ENCODE data around the gene ADAMTS19.
"Not testable (repeated sequence)": the region's sequence is repeated elsewhere in the genome, so short reads cannot be mapped to it uniquely, and the experiment has no call there.

ADAMTS19 gene

DNA sequence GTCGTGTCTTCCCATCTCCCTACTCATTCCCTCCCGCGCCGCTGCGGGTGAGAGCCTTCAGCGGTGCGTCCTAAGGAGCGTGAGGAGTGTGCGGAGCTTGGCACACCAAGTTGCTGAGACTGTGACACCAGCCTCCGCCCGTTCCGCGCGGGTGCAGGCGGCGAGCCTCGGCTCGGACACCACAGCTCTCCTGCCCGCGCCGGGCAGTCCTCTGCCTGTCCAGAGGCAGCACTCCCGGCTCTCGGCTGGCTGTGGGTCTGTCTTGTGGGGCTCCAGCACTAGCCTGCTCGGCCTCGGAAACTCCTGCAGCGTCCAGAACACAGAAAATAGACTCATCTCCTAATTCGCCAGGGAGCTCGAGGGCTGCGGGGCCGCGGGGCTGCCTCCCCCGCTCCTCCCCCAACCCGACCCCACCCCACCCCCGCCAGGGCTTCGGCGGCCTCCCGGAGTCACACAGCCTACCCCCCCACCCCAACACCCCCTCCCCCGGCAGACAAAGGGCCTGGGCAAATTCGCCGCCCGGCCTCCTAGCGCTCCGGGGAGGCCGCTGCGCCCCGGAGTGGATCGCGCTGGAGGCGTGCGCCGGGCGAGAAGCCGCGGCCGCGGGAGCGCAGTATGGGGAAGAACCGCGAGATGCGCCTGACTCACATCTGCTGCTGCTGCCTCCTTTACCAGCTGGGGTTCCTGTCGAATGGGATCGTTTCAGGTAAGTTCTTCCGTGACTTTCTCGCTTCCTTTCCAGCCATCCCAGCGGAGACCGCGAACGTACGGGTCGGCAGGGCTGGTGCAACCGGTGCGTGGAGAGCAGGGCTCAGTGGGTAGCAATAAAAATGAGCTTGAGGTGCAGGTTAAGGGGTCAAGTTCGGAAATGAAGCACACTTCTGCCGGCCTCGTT is at the start of gene ADAMTS19:
Gene ADAMTS19, plus strand, starts transcription at position 522 of the 895 bp plus-strand sequence. Its CDS starts 94 bp downstream, at position 616.
- DNase-seq, result no peak

DNA sequence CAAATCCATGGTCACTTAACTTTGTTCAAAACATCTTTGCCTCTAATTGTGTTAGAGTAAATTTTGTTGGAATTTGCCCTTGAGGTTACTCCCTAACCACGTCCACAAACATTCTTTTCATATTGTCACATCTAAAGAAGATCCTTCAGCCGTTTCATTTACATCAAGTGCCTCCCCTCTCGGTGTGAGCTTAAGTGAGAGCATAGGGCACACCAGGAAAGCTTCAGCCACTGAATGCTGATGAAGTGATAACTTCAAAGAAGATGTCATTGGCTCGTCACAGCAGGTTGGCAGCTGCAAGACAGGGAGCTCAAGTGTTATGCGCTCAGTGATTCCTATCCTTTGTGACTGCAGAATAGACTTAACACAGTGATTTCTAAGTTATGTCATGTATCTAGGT is 49.6 kb upstream of the ADAMTS19 start:
- DNase-seq, result no peak

GRCh38 chr5:129412721-129413120 is 47.4 kb upstream of the ADAMTS19 start:
- no peak for DNase-seq

DNA sequence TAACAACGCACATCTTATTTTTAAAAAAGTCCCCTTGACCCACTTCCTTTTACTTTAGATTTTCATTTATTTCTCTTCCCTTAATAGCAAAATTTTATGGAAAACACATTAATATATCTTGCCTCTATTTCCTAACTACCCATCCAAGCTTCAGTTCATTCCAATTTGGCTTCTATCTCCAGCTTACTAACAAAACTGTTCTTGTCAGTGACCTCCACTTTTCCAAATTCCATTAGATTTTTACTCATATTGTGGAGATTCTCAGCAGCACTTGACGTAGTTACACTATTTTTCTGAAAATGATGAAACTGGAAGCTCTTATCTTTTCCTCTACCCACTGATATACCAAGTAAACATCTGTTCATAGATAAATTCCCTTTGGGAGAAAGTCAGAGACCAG is 46.5 kb upstream of the ADAMTS19 start:
- no peak for DNase-seq

GRCh38 chr5:129419292-129419691 is 40.8 kb upstream of the ADAMTS19 start:
- DNase-seq, result no peak

DNA sequence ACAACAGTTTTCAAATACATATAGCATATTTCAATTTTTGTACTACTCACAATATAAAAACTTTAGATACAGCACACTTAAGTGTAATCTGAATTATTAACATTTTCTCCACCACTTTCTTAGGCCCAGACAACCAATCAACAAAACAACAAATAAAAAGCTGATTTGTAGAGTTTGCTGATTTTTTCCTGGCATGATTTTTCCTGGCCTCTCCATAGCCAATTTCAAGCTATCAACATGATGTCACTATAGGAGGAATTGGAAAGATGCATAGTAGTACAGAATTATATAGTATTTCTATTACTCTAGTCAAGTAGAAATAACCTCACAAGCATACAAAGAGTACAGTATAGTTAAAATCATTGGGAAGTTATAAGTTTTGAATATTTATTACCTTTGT is 35.1 kb upstream of the ADAMTS19 start:
- DNase-seq, result no peak

DNA sequence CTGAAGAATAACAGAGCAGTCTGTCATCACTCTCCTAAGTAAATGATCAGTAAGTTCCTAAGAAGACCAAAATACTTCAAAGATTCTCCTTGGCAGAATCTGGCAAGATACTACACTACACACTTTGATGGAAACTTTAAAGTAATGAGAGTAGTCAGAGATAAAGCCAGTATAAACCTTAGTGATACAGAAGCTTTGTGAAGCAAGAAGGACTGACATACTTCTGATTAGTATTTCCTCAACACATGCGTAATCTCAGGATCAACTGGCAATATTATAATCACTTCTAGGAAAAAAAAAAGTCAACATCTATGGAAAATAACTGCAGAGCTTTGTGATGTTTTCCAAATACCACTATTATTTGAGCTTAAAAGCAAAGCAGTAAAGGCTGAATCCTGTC is 34.0 kb upstream of the ADAMTS19 start:
- DNase-seq, result no peak

DNA sequence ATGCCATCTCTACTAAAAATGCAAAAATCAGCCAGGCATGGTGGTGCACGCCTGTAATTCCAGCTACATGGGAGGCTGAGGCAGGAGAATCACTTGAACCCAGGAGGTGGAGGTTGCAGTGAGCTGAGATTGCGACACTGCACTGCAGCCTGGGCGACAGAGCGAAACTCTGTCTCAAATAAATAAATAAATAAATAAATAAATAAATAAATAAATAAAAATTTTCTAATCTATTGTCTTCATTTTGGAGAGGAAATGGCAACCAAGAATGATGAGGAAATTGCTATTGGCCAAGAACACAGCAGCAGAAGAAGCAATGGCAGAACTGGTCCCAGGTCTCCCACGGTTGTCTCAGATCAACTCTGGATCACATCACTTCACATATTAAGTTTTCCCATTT is 31.5 kb upstream of the ADAMTS19 start:
- not testable (repeated sequence) for DNase-seq

GRCh38 chr5:129431406-129431805 is 28.7 kb upstream of the ADAMTS19 start:
- no peak for DNase-seq

GRCh38 chr5:129438322-129438721 is 21.8 kb upstream of the ADAMTS19 start:
- DNase-seq, result no peak

DNA sequence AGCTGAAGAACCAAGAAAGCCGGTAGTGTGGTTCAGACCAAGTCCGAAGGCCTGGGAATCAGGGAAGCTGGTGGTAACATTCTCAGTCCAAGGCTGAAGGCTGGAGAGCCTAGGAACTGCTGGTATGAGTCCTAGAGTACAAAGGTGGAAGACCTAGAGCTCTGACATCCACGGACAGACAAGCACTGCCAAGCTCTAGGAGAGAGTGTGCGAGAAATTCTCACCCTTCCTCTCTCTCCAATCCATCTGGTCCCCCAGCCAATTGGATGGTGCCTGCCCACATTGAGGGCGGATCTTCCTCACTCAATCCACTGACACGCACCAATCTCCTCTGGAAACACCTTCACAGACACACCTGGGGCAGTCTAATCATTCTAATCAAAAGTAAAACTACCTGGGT is 19.7 kb upstream of the ADAMTS19 start:
- DNase-seq, result no peak

DNA sequence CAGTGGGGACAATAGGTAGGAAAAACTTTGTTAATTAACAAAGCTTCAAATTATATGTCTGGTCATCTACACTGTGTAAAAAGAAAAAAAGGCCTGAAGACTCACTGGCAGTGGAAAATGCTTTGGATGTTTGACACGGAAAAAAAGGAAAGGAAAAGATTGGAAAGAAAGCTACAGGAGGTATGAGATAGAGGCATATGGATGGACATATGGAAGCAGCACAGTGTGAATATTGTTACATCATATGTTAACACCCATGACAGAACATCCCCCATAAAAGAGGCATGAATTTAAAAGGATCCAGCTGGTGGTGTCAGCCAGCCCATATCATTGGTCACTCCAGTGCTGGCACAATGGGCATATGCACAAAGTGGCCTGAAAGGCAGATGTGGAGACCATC is 19.0 kb upstream of the ADAMTS19 start:
- no peak for DNase-seq

GRCh38 chr5:129445379-129445778 is 14.7 kb upstream of the ADAMTS19 start:
- DNase-seq, result no peak

DNA sequence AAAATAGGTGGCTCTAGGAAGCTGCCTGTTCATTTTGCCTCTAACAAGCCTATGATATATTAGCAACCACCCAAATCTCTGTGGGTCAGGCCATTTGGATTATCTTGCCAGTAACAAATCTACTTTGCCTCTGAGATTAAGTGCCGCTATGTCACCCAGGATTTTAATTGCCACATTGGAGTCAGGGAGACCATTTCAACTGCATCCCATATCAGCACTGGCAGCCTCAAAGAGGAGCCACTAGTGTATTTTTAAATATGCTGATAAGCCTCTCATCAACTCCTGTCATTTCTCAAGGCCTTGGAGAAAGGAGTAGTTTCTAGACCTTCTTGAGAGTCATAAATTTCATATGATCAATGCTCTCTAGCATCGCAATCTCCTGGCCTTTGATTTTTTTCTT is 12.1 kb upstream of the ADAMTS19 start:
- DNase-seq, result no peak

DNA sequence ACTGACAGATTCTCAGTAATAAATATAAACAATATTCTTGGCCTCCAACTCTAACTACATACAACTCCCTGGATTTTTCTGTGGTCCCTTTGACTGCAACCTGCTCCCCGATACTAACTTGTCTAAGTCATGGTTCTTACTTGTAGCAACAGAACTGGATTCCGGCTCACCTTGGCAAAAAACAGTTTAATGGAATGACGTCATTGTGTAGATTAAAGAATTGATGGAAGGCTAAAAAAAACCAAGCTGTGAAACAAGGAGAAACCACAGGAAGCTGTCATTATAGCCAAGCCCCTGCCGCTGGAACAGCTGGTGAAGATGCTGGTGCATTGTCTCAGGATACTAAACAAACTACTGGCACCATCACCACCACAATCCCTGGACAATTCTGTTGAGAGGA is 11.4 kb upstream of the ADAMTS19 start:
- no peak for DNase-seq

- no peak for DNase-seq
Measured at GRCh38 chr5:129454461-129454860, 5.6 kb upstream of the ADAMTS19 start.

- DNase-seq, result no peak
Measured at GRCh38 chr5:129459450-129459776, 685 bp upstream of the ADAMTS19 start.

DNA sequence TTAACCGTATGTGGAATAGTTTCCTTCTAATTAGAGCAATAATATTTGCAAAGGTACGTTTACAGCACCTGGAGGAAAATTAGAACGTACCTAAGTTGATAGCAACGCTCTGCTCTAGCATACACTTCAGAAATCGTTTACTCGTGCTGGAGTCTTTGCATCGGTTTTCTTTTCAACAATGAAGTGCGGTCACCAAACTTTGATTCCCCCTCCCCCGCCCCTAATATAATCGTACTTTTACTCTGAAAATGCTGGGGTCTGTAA is 506 bp downstream of the ADAMTS19 start:
- DNase-seq, result no peak

GRCh38 chr5:129460936-129461710 is 1.0 kb downstream of the ADAMTS19 start:
- no peak for DNase-seq

DNA sequence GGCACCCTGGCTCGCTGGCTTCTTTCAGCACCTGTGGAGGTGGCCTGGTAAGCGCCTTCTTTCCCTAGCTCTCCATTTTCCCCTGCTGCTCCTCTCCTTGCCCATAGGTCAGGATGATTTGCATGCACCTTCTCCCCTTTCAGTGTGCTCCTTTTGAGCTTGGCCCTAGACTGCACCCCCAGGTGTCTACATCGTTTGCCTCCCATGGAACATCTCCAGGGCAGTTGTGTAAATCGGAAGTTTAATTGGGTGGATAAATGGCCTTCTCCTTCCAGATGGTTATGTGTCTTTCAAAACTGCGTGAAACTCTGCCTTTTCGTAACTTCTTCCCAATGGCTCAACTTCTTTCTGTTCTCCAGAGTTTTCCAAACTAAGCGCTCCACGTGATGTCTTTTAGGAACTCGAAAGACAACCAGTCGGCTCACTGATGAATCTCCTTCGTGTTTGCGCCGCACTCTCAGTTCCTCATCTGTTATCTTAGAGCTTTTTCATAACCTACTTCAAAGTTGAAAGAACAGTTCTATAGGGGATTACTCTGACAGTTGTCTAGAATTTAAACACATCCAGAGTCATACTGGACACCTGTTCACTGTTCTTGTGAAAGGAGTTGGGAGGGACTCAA is 1.7 kb downstream of the ADAMTS19 start:
- DNase-seq, result no peak

DNA sequence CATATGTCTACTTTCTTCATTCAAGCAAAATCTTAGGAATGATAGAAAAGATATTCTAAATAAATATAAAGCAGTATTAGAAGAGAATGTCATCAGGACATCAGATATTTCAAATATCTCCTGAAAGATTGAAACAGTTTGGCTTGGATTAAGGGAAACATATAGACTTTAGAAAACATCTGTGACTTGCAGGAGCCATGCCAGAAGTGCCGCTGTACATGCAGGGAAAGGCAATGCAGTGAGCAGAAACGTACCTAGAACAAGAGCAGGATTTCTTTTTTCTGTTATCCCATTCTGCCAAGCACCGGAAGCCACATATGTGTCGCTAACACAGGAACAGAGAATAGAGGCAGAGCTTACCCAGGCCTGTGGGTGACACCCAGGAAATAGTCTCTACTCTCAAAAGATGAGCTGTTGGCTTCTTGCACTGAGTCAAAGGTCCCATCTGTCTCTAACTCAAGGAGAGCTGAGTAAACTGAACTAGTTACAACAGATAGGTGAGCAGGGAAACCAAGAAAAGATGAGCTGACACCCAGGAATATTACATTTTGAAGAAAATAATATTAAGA is 5.8 kb downstream of the ADAMTS19 start:
- no peak for DNase-seq

GRCh38 chr5:129474544-129474943 is 14.4 kb downstream of the ADAMTS19 start:
- no peak for DNase-seq

DNA sequence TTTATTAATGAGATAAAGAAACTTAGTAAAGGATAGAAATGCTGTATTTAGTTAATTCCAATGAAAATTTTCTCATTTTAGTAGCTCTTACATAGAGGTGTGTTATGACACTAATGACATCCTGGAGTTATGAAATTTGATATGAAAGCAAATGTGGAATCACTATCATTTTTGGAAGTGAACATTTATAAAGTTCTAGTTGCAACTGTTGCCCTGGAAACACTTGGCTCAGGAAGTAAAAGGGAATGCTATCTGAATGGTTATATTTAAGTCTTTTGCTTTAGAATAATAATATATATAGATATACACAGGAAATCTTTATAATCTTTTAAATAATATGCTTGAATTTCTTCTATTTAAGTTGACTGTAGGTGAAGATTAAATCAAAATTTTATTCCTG is 16.7 kb downstream of the ADAMTS19 start:
- no peak for DNase-seq

DNA sequence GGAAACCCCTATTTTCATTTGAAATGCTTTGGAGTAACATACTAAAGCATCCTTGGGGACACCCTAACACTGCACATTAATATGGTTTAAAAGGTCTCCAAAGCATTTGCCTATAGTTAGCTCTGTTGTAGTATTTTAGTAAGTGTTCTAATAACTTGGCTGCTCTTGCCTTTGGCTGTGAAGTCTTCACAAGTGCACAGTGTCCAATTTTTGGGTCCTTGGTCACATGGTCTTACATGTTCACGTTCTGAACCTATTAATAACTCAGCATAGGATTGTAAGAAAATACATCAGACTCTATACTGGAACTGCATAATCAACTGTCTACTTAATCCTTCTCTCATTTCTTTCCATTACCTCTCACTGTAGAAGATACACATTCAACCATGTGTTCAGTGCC is 17.4 kb downstream of the ADAMTS19 start:
- DNase-seq, result no peak

All from GDM1 (cell line).